Measurements from ENCODE around the gene INVS. TPM values are rescaled to one million over a fixed set of nuclear protein-coding genes. Genes with fewer than 3 reads are reported as not detected.

INVS gene
- total and polyA plus RNA-seq, 2 donors (not counting 3 experiments of a cell fraction or from before 2014, with no cell fraction given): 8.5 to 17.9 TPM

DNA sequence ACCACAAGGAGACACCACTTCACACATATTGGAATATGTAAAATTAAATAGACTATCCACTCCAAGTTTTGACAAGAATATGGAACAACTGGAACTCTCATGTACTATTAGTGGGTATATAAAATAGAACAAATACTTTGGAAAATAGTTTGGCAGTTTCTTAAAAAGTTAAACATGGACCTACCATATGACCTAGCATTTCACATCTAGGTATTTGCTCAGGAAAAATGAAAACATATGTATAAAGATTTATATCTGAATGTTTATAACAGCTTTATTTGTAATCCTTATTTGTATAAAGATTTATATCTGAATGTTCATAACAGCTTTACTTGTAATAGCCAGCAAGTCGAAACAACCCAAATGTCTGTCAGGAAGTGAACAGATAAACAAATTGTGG, 49.5 kb upstream of the INVS start:
- Histone ChIP-seq H3K9me1 (replicated peaks; ENCODE audit: control insufficient read depth, extremely low read depth, insufficient read depth, low read length) (no peaks in the 10 kb centered on the region), H3K79me2 (ENCODE audit: control insufficient read depth, insufficient read depth, low read length) (peaks cover 9% of the 10 kb centered on the region), H3K9me3 (replicated peaks; ENCODE audit: control insufficient read depth, insufficient read depth, low read length) (no peaks in the 10 kb centered on the region), H3K27me3 (ENCODE audit: control insufficient read depth in 2 of 2, insufficient read depth in 2 of 2, low read length in 2 of 2) (no peaks in the 10 kb centered on the region), H3K27ac (ENCODE audit: insufficient read depth, low read depth, low read length) (no peak overlapping the region), H3K4me3 (replicated peaks in 1 of 3; ENCODE audit: insufficient read depth in 1 of 3, low read depth in 1 of 3, low read length in 3 of 3) (no peak overlapping the region), H4K20me1 (replicated peaks; ENCODE audit: control insufficient read depth, extremely low read depth, insufficient read depth, low read length) (no peaks in the 10 kb centered on the region), H3K36me3 (ENCODE audit: control insufficient read depth in 2 of 2, extremely low read depth in 1 of 2, insufficient read depth in 2 of 2, low read length in 2 of 2) (no peaks in the 10 kb centered on the region), H3K9ac (replicated peaks; ENCODE audit: extremely low read depth, insufficient read depth, low read length) (no peak overlapping the region), H3K4me1 (ENCODE audit: control insufficient read depth, extremely low read depth, insufficient read depth, low read length) (no peaks in the 10 kb centered on the region), H2AFZ (ENCODE audit: low read depth, low read length) (no peak overlapping the region), H3K4me2 (ENCODE audit: insufficient read depth, low read length) (no peak overlapping the region)
- DNase-seq (ENCODE audit: low read depth, low spot score) (no peak), FAIRE-seq (no peak)
- ChIA-PET CTCF (interaction anchor here (1.6 kb wide), 1 partner anchor 10 kb away, joined by 4 read pairs; no protein-coding TSS in a partner anchor), POLR2A (no interaction called here)
- dilution Hi-C loops (cut with MboI; ENCODE audit: extremely low pct_ligation_motif_present, low sequenced_read_pairs): no loop called here
- BruUV-seq (replicated peaks): no TSS peak
- intact Hi-C loops (cut with micrococcal nuclease): no loop called here
- TF ChIP-seq MYC (IDR thresholded peaks at IDR 0.05; ENCODE audit: low read depth, low read length) (no peak), JUN (IDR thresholded peaks at IDR 0.05; ENCODE audit: borderline replicate concordance, insufficient read depth, insufficient read length, low read depth) (no peak), MAX (IDR thresholded peaks at IDR 0.05; ENCODE audit: insufficient read depth, insufficient read length) (no peak)

- peaks cover 0 to 2% of the 10 kb centered on the region in 2 experiments for H3K36me3 ChIP-seq (ENCODE audit: control insufficient read depth in 2 of 2, extremely low read depth in 1 of 2, insufficient read depth in 2 of 2, low read length in 2 of 2)
- POLR2A ChIA-PET: no interaction called here
- H3K27me3 ChIP-seq (ENCODE audit: control insufficient read depth in 2 of 2, insufficient read depth in 2 of 2, low read length in 2 of 2): no peaks in the 10 kb centered on the region
- no peaks in the 10 kb centered on the region for H3K9me3 ChIP-seq (replicated peaks; ENCODE audit: control insufficient read depth, insufficient read depth, low read length)
- intact Hi-C loops (cut with micrococcal nuclease): no loop called here
- H3K27ac ChIP-seq (ENCODE audit: insufficient read depth, low read depth, low read length): no peak overlapping the region
- peaks cover 2% of the 10 kb centered on the region for H3K79me2 ChIP-seq (ENCODE audit: control insufficient read depth, insufficient read depth, low read length)
- H3K9me1 ChIP-seq (replicated peaks; ENCODE audit: control insufficient read depth, extremely low read depth, insufficient read depth, low read length): no peaks in the 10 kb centered on the region
- no peak overlapping the region for H3K4me3 ChIP-seq (replicated peaks in 1 of 3; ENCODE audit: insufficient read depth in 1 of 3, low read depth in 1 of 3, low read length in 3 of 3)
- no peak overlapping the region for H3K4me2 ChIP-seq (ENCODE audit: insufficient read depth, low read length)
- BruUV-seq (replicated peaks): no TSS peak
- no peak for DNase-seq (ENCODE audit: low read depth, low spot score)
- no peaks in the 10 kb centered on the region for H3K4me1 ChIP-seq (ENCODE audit: control insufficient read depth, extremely low read depth, insufficient read depth, low read length)
- FAIRE-seq: no peak
- H2AFZ ChIP-seq (ENCODE audit: low read depth, low read length): no peak overlapping the region
- H3K9ac ChIP-seq (replicated peaks; ENCODE audit: extremely low read depth, insufficient read depth, low read length): no peak overlapping the region
- CTCF ChIA-PET: no interaction called here
- TF ChIP-seq EZH2 (IDR thresholded peaks at IDR 0.05; ENCODE audit: borderline replicate concordance, low read depth, low read length, severe bottlenecking) (no peak), POLR2A (IDR thresholded peaks at IDR 0.05; ENCODE audit: low read depth, low read length) (no peak), GATA2 (IDR thresholded peaks at IDR 0.05; ENCODE audit: insufficient read depth, insufficient read length, low read depth, low read length) (no peak), FOS (IDR thresholded peaks at IDR 0.05; ENCODE audit: borderline replicate concordance, insufficient read depth, low read length) (no peak), JUN (IDR thresholded peaks at IDR 0.05; ENCODE audit: borderline replicate concordance, insufficient read depth, insufficient read length, low read depth) (no peak), POLR2AphosphoS5 (IDR thresholded peaks at IDR 0.05; ENCODE audit: insufficient read depth, low read depth, low read length) (no peak), MAX (IDR thresholded peaks at IDR 0.05; ENCODE audit: insufficient read depth, insufficient read length) (no peak), MYC (IDR thresholded peaks at IDR 0.05; ENCODE audit: low read depth, low read length) (no peak)
- TF ChIP-seq, protein P1, sequence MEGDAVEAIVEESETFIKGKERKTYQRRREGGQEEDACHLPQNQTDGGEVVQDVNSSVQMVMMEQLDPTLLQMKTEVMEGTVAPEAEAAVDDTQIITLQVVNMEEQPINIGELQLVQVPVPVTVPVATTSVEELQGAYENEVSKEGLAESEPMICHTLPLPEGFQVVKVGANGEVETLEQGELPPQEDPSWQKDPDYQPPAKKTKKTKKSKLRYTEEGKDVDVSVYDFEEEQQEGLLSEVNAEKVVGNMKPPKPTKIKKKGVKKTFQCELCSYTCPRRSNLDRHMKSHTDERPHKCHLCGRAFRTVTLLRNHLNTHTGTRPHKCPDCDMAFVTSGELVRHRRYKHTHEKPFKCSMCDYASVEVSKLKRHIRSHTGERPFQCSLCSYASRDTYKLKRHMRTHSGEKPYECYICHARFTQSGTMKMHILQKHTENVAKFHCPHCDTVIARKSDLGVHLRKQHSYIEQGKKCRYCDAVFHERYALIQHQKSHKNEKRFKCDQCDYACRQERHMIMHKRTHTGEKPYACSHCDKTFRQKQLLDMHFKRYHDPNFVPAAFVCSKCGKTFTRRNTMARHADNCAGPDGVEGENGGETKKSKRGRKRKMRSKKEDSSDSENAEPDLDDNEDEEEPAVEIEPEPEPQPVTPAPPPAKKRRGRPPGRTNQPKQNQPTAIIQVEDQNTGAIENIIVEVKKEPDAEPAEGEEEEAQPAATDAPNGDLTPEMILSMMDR (IDR thresholded peaks at IDR 0.05; ENCODE audit: extremely low read depth in 1 of 2, insufficient read depth in 1 of 2, low read depth in 1 of 2, low read length in 2 of 2): no peak
- no peaks in the 10 kb centered on the region for H4K20me1 ChIP-seq (replicated peaks; ENCODE audit: control insufficient read depth, extremely low read depth, insufficient read depth, low read length)
- dilution Hi-C loops (cut with MboI; ENCODE audit: extremely low pct_ligation_motif_present, low sequenced_read_pairs): no loop called here
Observed at GRCh38 chr9:100052375-100052774, 46.7 kb upstream of the INVS start.
